ENCODE data around the gene UTP25.

Gene UTP25

GRCh38 chr1:209810783-209811182 is 17.0 kb upstream of the UTP25 start:
- H3K27me3 Mint-ChIP-seq (ENCODE audit: low read depth, poor library complexity) = peaks cover 33% of the 10 kb centered on the region
- no peaks in the 10 kb centered on the region for H3K36me3 Mint-ChIP-seq (ENCODE audit: low read depth)

GRCh38 chr1:209813902-209814301 is 13.9 kb upstream of the UTP25 start:
- Mint-ChIP-seq H3K27ac (no peak overlapping the region), H3K9me3 (no peaks in the 10 kb centered on the region), H3K27me3 (ENCODE audit: low read depth, poor library complexity) (peaks cover 35% of the 10 kb centered on the region), H3K4me3 (no peak overlapping the region), H3K36me3 (ENCODE audit: low read depth) (no peaks in the 10 kb centered on the region), H3K4me1 (peaks cover 11% of the 10 kb centered on the region)
- no peak for DNase-seq
- TF ChIP-seq CTCF (IDR thresholded peaks at IDR 0.05) = no peak

More at GRCh38 chr1:209810783-209811182, 17.0 kb upstream of the UTP25 start:
- no peak overlapping the region for H3K27ac Mint-ChIP-seq
- H3K4me3 Mint-ChIP-seq = no peak overlapping the region
- no peaks in the 10 kb centered on the region for H3K9me3 Mint-ChIP-seq
- H3K4me1 Mint-ChIP-seq = peaks cover 6% of the 10 kb centered on the region
- DNase-seq = no peak
- no peak for TF ChIP-seq CTCF (IDR thresholded peaks at IDR 0.05)

GRCh38 chr1:209815490-209815889 is 12.3 kb upstream of the UTP25 start:
- Mint-ChIP-seq H3K4me1 (peaks cover 11% of the 10 kb centered on the region), H3K27me3 (ENCODE audit: low read depth, poor library complexity) (peaks cover 29% of the 10 kb centered on the region), H3K27ac (no peak overlapping the region), H3K36me3 (ENCODE audit: low read depth) (no peaks in the 10 kb centered on the region), H3K4me3 (no peak overlapping the region), H3K9me3 (no peaks in the 10 kb centered on the region)
- TF ChIP-seq CTCF (IDR thresholded peaks at IDR 0.05) = no peak
- no peak for DNase-seq

GRCh38 chr1:209815931-209816341 is 11.8 kb upstream of the UTP25 start:
- H3K4me3 Mint-ChIP-seq = no peak overlapping the region
- H3K36me3 Mint-ChIP-seq (ENCODE audit: low read depth) = no peaks in the 10 kb centered on the region
- H3K9me3 Mint-ChIP-seq = no peaks in the 10 kb centered on the region
- no peak for DNase-seq
- no peak for TF ChIP-seq CTCF (IDR thresholded peaks at IDR 0.05)
- H3K4me1 Mint-ChIP-seq = peaks cover 11% of the 10 kb centered on the region
- H3K27me3 Mint-ChIP-seq (ENCODE audit: low read depth, poor library complexity) = peaks cover 25% of the 10 kb centered on the region
- no peak overlapping the region for H3K27ac Mint-ChIP-seq

GRCh38 chr1:209816923-209817322 is 10.8 kb upstream of the UTP25 start:
- H3K27me3 Mint-ChIP-seq (ENCODE audit: low read depth, poor library complexity) = peaks cover 26% of the 10 kb centered on the region

More at GRCh38 chr1:209816923-209817322, 10.8 kb upstream of the UTP25 start:
- H3K36me3 Mint-ChIP-seq (ENCODE audit: low read depth) = no peaks in the 10 kb centered on the region
- H3K27ac Mint-ChIP-seq = no peak overlapping the region
- TF ChIP-seq CTCF (IDR thresholded peaks at IDR 0.05) = no peak
- no peaks in the 10 kb centered on the region for H3K9me3 Mint-ChIP-seq
- H3K4me3 Mint-ChIP-seq = no peak overlapping the region
- peaks cover 11% of the 10 kb centered on the region for H3K4me1 Mint-ChIP-seq
- DNase-seq = no peak
